OCI-LY3 (cell line): ENCODE measurements around the gene SETDB2.

Source experiments
- H2AFZ ChIP-seq: fragments of 200-600, 300-600 bp; shearing (Covaris generic); 2 replicates; pipeline ENCODE4 v1.6.0; 2014; ENCODE audit warnings: antibody characterized with exemption, low read depth, low read length
- H3K27ac ChIP-seq: fragments of 200-600, 300-600 bp; sonication (generic); 2 replicates; pipeline ENCODE4 v1.5.1; 2014; ENCODE audit warnings: mild to moderate bottlenecking, low read length, moderate library complexity, mixed read lengths
- H3K27me3 ChIP-seq: fragments of 200-600, 300-600 bp; sonication (generic); 2 replicates; pipeline ENCODE4 v1.6.1; 2014; ENCODE audit warnings: low read depth, low read length, mixed read lengths
- H3K36me3 ChIP-seq: fragments of 200-600, 300-600 bp; sonication (generic); replicated peaks from 2 replicates; pipeline ENCODE3; 2014; ENCODE audit warnings: low read depth, low read length, mixed read lengths
- H3K4me1 ChIP-seq: fragments of 300-600, 200-600 bp; sonication (generic); 2 replicates; pipeline ENCODE4 v1.6.1; 2014; ENCODE audit warnings: low read length, mixed read lengths
- H3K4me2 ChIP-seq: fragments of 200-600, 300-600 bp; sonication (generic); 2 replicates; pipeline ENCODE4 v1.6.1; 2014; ENCODE audit warnings: low read length, mixed read lengths
- H3K4me3 ChIP-seq: fragments of 300-600, 200-600 bp; sonication (generic); 2 replicates; pipeline ENCODE4 v1.5.1; 2014; ENCODE audit warnings: antibody characterized with exemption, mild to moderate bottlenecking, low read length, moderate library complexity
- H3K79me2 ChIP-seq: fragments of 300-600, 200-600 bp; shearing (Covaris generic); 2 replicates; pipeline ENCODE4 v1.6.1; 2014; ENCODE audit warnings: mild to moderate bottlenecking, low read length, mixed read lengths
- H3K9ac ChIP-seq: fragments of 300-600, 200-600 bp; shearing (Covaris generic); 2 replicates; pipeline ENCODE4 v1.6.0; 2014; ENCODE audit warnings: mild to moderate bottlenecking, low read length, moderate library complexity
- H3K9me3 ChIP-seq: fragments of 200-600, 300-600 bp; shearing (Covaris generic); 2 replicates; pipeline ENCODE4 v1.6.1; 2014; ENCODE audit warnings: low read length, mixed read lengths; ENCODE audit not compliant: insufficient read depth
- H4K20me1 ChIP-seq: fragments of 200-600, 300-600 bp; sonication (generic); 2 replicates; pipeline ENCODE4 v1.6.1; 2016; ENCODE audit warnings: low read length, mixed read lengths; ENCODE audit not compliant: insufficient read depth
- CTCF ChIP-seq: fragments of 200-600, 300-600 bp; sonication (generic); IDR thresholded peaks from 2 replicates; pipeline ENCODE4 v1.5.1; 2014; ENCODE audit warnings: antibody characterized with exemption, low read length, low read depth
- EZH2phosphoT487 ChIP-seq: fragments of 200-600 bp; shearing (Covaris generic); IDR thresholded peaks from 2 replicates; pipeline ENCODE4 v1.6.1; 2018; ENCODE audit warnings: antibody characterized with exemption, mixed run types, low read depth

Gene SETDB2

GRCh38 chr13:49536144-49536873 lies 92.2 kb downstream of the SETDB2 start:
- Histone ChIP-seq H3K79me2 (no peaks in the 10 kb centered on the region), H3K4me1 (no peaks in the 10 kb centered on the region), H3K4me2 (no peak overlapping the region), H3K27ac (no peak overlapping the region), H4K20me1 (no peaks in the 10 kb centered on the region), H3K9me3 (no peaks in the 10 kb centered on the region), H2AFZ (no peak overlapping the region), H3K36me3 (peaks cover 20% of the 10 kb centered on the region), H3K4me3 (no peak overlapping the region), H3K27me3 (no peaks in the 10 kb centered on the region), H3K9ac (no peak overlapping the region)
- no peak for TF ChIP-seq EZH2phosphoT487
- no peak for TF ChIP-seq CTCF

- Histone ChIP-seq H3K79me2 (no peaks in the 10 kb centered on the region), H3K27ac (no peak overlapping the region), H3K36me3 (peaks cover 15% of the 10 kb centered on the region), H3K9ac (no peak overlapping the region), H3K4me3 (no peak overlapping the region), H2AFZ (no peak overlapping the region), H4K20me1 (no peaks in the 10 kb centered on the region), H3K4me2 (no peak overlapping the region), H3K27me3 (no peaks in the 10 kb centered on the region), H3K4me1 (no peaks in the 10 kb centered on the region), H3K9me3 (no peaks in the 10 kb centered on the region)
- TF ChIP-seq CTCF (no peak), EZH2phosphoT487 (no peak)
Observed at GRCh38 chr13:49538404-49538803, 94.3 kb downstream of the SETDB2 start.

GRCh38 chr13:49539313-49539712 lies 95.2 kb downstream of the SETDB2 start:
- H3K9ac ChIP-seq = no peak overlapping the region
- no peaks in the 10 kb centered on the region for H3K27me3 ChIP-seq
- no peaks in the 10 kb centered on the region for H3K79me2 ChIP-seq
- no peaks in the 10 kb centered on the region for H3K4me1 ChIP-seq
- no peak overlapping the region for H3K4me2 ChIP-seq
- TF ChIP-seq EZH2phosphoT487 = no peak
- TF ChIP-seq CTCF = no peak
- no peaks in the 10 kb centered on the region for H3K9me3 ChIP-seq
- no peaks in the 10 kb centered on the region for H4K20me1 ChIP-seq
- H3K27ac ChIP-seq = no peak overlapping the region
- no peak overlapping the region for H2AFZ ChIP-seq
- H3K36me3 ChIP-seq = peaks cover 15% of the 10 kb centered on the region
- no peak overlapping the region for H3K4me3 ChIP-seq

- Histone ChIP-seq H3K9ac (no peak overlapping the region), H3K4me1 (no peaks in the 10 kb centered on the region), H2AFZ (no peak overlapping the region), H3K79me2 (no peaks in the 10 kb centered on the region), H3K27me3 (no peaks in the 10 kb centered on the region), H4K20me1 (no peaks in the 10 kb centered on the region), H3K4me3 (no peak overlapping the region), H3K9me3 (no peaks in the 10 kb centered on the region), H3K27ac (no peak overlapping the region), H3K4me2 (no peak overlapping the region), H3K36me3 (peaks cover 15% of the 10 kb centered on the region)
- TF ChIP-seq CTCF (no peak), EZH2phosphoT487 (no peak)
Observed at GRCh38 chr13:49539746-49540145, 95.7 kb downstream of the SETDB2 start.
